ENCODE results near the gene NOL6.

NOL6 gene

DNA sequence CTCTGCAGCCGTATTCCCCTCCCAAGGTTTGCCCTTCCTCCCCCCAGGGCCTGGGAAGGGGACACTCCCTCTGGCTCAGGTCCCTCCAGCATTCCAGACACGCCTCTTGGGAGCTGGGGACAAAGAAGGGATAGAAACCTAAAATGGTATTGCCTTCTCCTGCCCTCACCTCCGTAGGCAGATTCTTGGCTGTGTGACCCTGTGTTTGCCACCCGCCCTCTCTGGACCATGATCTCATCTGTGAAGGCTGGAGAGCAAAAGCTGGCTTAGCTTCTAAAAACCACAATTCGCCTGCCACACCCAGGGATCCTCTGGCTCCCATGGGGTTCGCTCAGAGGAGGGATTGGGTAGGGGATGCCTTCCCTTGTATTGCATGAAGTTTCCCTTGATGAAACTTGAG is 34.0 kb downstream of the NOL6 start:
- intact Hi-C loops (cut with DNase I; ENCODE audit: low total_unique reads), result no loop called here
- peaks cover 0 to 6% (median 0%) of the 10 kb centered on the region in 3 donors for H3K36me3 ChIP-seq
- DNase-seq, result no peak
- H3K27ac ChIP-seq, result no peak overlapping the region
- H3K4me3 ChIP-seq, result no peak overlapping the region
- H3K27me3 ChIP-seq, result peaks cover 0 to 27% of the 10 kb centered on the region in 2 donors
- TF ChIP-seq, protein P1, sequence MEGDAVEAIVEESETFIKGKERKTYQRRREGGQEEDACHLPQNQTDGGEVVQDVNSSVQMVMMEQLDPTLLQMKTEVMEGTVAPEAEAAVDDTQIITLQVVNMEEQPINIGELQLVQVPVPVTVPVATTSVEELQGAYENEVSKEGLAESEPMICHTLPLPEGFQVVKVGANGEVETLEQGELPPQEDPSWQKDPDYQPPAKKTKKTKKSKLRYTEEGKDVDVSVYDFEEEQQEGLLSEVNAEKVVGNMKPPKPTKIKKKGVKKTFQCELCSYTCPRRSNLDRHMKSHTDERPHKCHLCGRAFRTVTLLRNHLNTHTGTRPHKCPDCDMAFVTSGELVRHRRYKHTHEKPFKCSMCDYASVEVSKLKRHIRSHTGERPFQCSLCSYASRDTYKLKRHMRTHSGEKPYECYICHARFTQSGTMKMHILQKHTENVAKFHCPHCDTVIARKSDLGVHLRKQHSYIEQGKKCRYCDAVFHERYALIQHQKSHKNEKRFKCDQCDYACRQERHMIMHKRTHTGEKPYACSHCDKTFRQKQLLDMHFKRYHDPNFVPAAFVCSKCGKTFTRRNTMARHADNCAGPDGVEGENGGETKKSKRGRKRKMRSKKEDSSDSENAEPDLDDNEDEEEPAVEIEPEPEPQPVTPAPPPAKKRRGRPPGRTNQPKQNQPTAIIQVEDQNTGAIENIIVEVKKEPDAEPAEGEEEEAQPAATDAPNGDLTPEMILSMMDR (IDR thresholded peaks at IDR 0.05), result no peak
- H3K4me1 ChIP-seq, result no peaks in the 10 kb centered on the region
- no peaks in the 10 kb centered on the region for H3K9me3 ChIP-seq

DNA sequence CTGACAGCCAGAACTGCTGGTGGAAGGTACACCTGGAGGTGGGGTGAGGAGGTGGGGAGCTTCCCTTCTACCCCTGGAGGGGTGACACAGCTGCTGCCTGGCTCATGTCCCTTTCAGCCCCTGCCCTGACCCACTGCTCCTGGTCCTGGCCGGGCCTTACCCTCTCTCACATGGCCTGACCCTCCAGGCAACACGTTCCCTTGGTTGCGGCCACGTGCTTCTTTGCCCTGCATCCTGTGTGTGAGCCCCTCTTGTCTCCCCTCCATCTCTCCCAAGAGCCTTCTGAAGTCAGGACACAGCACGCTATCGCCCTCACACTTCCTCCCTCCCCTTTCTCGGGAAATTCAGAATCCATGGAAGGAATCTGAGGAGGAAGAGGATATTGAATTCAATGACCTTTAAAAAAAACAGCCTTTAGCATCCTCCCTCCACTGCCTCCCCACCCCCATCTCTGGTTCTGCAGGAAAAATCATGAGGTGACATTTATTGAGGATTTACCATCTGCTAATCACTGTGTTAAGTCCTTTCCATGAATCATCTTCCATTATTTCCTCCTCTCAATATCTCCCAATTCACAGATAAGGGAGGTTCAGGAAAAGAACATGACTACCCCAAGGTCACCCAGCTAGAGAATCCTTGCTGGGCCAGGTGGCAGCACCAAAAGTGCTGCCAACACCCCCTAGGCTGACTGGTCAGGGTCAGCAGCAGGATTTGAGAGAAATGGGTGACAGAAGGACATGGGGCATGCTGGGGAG is 34.6 kb downstream of the NOL6 start:
- TF ChIP-seq, protein P1 (IDR thresholded peaks at IDR 0.05), result no peak
- no peak overlapping the region for H3K27ac ChIP-seq
- no peak for DNase-seq

DNA sequence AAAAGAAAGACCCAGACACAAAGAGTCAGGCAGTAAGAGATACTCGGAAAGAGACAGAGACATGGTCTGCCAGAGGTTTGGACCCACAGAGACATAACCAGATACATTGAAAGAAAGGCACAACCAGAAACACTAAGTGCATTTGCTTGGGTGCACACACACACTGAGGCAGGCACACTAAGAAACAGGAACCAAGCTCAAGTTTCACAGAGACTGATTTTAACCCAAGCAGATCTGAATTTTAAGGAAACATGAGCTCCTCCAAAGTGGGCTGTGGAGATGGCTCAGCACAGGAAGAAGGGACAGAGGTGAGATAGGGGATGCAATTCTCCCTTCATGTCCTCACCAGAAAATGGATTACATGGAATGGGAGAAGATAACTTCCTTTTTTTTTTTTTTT is 35.8 kb downstream of the NOL6 start:
- Histone ChIP-seq H3K27me3 (peaks cover 0 to 28% of the 10 kb centered on the region in 2 donors), H3K9me3 (no peaks in the 10 kb centered on the region), H3K27ac (no peak overlapping the region), H3K4me3 (no peak overlapping the region), H3K36me3 (peaks cover 0 to 6% (median 0%) of the 10 kb centered on the region in 3 donors), H3K4me1 (no peaks in the 10 kb centered on the region)
- no peak for DNase-seq
- intact Hi-C loops (cut with DNase I; ENCODE audit: low total_unique reads), result no loop called here
- TF ChIP-seq, protein P1 (IDR thresholded peaks at IDR 0.05), result no peak

More for the DNA sequence above, 34.6 kb downstream of the NOL6 start:
- no peaks in the 10 kb centered on the region for H3K4me1 ChIP-seq
- H3K36me3 ChIP-seq, result peaks cover 0 to 6% (median 0%) of the 10 kb centered on the region in 3 donors
- H3K4me3 ChIP-seq, result no peak overlapping the region
- no peaks in the 10 kb centered on the region for H3K9me3 ChIP-seq
- H3K27me3 ChIP-seq, result peaks cover 0 to 28% of the 10 kb centered on the region in 2 donors
- intact Hi-C loops (cut with DNase I; ENCODE audit: low total_unique reads), result no loop called here

DNA sequence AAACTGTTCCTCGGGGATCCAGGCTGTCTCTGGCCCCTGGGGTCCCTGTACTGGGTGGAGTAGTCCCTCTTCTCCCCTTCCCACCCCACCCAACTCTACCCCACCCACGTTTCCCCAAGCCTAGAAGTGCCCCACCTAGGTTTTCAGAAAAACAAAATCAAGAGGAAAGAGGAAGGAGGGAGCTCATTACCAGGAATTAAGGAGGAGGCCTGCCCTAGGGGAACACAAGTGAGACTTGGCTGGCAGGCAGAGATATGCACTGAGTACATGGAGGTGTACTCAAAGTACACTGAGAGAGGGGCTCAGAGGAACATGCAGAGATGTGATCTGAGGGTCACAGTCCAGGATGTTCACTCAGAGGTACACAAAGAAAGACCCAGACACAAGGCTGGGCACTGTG is 36.5 kb downstream of the NOL6 start:
- intact Hi-C loops (cut with DNase I; ENCODE audit: low total_unique reads), result no loop called here
- H3K27ac ChIP-seq, result no peak overlapping the region
- no peaks in the 10 kb centered on the region for H3K4me1 ChIP-seq
- peaks cover 0 to 3% (median 0%) of the 10 kb centered on the region in 3 donors for H3K36me3 ChIP-seq
- no peak overlapping the region for H3K4me3 ChIP-seq
- no peaks in the 10 kb centered on the region for H3K9me3 ChIP-seq
- peaks cover 0 to 28% of the 10 kb centered on the region in 2 donors for H3K27me3 ChIP-seq
- TF ChIP-seq, protein P1 (IDR thresholded peaks at IDR 0.05), result no peak
- DNase-seq, result no peak

DNA sequence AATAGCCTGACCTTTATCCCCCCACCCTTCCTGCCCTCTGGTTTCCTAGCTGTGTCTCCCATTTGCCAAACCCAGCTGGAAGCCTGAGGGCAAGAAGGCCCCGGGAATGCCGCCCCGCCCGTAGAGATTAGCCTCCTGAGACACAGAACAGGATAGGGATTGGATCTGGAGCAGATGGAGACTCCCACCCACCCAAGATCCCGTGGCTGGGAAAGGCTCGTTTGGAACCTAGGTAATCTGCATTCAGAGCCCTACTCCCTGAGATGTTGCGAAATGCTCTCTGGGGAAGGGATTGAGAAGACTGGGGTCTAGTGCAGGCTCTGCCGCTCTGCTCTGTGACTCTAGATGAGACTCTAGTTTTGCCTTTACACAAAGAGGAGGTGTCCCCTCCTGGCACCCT is 37.3 kb downstream of the NOL6 start:
- no peaks in the 10 kb centered on the region for H3K4me1 ChIP-seq
- DNase-seq, result no peak
- intact Hi-C loops (cut with DNase I; ENCODE audit: low total_unique reads), result no loop called here
- H3K9me3 ChIP-seq, result no peaks in the 10 kb centered on the region
- no peaks in the 10 kb centered on the region for H3K36me3 ChIP-seq
- H3K27me3 ChIP-seq, result peaks cover 0 to 28% of the 10 kb centered on the region in 2 donors
- no peak overlapping the region for H3K27ac ChIP-seq
- TF ChIP-seq, protein P1 (IDR thresholded peaks at IDR 0.05), result no peak
- H3K4me3 ChIP-seq, result no peak overlapping the region

Data from tibial artery (tissue), 4 donors.